CD4-positive, alpha-beta T cell treated with Interleukin-4 for 1 hour (primary cell): Measurements from ENCODE around the gene OTOGL.
A peak's percentile ranks its signal among the peaks of the same experiment; 100 is the strongest.
"Not testable (repeated sequence)": the region's sequence is repeated elsewhere in the genome, so short reads cannot be mapped to it uniquely, and the experiment has no call there.

Source experiments
- DNase-seq, 2 donors: peaks; one replicate each; pipeline ENCODE4 v3.0.0-alpha.2; 2020 to 2022

OTOGL gene

DNA sequence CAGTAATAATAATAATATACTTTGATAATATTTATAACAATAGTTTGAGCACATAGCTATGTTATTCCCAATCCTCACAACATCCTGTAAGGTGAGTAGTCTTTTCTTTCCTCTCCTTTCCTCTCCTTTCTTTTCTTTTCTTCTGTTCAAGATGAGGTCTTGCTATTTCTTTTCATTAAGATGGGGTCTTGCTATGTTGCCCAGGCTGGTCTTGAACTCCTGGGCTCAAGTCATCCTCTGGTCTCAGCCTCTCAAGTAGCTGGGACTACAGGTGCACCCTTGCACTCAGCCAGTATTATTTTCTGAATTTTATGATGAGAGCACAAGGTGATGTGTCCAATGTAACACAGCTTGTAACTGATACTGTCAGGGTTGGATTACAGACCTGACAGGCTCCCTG is 134.6 kb downstream of the OTOGL start:
- no peak for DNase-seq

DNA sequence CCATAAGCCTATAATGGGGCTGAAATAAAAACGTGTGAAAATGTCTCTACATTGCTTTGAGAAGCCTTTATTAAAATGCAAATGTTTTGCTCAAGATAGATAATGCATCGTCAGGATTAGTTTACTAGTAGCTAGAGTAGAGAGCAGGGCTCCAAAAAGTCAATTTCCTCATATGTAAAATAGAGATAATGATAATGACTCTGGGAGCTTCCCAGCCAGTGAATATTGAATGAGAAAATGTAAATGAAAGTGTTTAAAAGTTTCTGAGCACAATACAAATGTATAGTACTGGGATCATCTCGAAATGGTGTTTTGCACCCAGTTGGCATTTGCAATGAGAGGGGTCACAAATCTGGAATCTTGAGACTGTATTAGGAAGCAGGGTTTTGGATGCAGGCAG is 135.3 kb downstream of the OTOGL start:
- DNase-seq, result no peak

DNA sequence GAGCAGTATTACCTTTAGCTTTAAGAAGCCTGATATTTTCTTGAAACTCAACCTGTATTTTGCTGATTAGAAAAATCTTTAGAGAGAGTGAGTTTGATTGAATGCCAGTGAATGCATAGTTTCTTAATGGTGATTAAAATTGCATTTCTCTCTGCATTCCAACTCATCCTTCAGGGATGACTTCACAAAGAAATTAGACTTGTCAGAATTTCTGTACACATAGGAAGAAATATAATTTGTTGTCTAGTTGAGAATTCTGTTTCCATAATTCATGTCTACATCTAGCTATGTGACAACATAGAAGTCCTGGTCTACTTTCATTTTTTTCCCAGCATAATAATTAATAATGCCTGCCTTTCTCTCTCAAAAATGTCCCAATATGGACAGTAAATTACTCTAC is 136.6 kb downstream of the OTOGL start:
- no peak for DNase-seq

DNA sequence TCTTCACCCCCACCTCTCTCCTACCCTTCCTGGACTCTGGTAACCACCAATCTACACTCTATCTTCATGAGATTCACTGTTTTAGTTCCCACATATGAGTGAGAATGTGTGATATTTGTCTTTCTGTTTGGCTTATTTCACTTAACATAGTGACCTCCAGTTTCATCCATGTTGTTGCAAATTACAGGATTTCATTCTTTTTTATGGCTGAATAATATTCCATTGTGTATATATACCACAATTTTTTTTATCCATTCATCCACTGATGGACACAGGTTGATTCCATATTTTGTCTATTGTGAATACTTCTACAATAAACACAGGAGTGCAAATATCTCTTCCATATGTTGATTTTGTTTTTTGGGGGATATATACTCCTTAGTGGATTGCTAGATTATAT is 140.5 kb downstream of the OTOGL start:
- DNase-seq, result no peak

DNA sequence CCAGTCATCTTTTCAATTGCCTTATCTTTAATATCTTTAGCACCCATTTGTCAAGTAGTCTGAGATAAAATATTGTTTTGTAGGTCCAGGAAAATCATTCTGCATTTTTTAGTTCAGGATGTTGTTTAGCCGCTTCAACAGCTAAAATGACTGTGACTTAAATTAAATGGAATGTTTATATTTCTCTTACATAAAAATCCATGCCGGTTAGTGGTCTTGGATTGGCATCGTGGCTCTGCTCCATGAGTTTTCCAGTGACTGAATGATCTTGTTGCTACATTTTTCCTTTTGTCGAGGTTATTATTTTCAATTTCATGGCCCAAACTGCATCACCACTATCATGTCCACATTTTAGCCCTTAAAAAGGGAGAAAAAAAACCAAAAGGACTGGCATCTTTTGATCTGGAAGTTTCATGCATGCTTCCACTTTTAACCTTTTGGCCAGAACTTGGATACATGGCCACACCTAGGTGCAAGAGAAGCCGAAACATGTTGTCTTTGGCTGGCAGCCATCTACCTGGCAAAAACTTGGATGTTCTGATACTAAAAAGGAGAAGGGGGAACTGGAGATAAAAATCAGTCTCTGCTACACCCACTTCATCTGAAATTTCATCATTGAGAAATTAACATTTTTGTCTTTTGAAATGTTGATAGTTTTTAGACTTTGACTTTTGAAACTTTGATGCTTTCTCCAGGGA is 142.4 kb downstream of the OTOGL start:
- DNase-seq, result no peak

DNA sequence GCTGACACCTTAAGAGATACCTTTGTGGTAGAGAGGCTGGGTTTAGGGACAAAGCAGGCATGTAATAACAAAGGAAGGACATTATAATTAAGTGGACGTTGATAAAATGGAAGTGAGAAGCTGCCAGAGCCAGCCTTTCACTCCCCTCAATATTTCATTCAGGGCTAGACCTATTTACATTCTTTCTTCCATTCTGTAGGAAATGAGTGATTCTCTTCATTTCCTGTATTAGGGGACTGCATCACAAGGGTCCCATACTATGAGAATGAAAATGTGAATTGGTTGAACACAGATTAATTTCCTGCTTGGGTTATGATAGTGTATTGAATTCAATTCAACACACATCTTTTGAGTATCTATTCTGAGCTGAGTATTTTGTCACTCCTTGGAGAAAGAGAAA is 143.0 kb downstream of the OTOGL start:
- no peak for DNase-seq

DNA sequence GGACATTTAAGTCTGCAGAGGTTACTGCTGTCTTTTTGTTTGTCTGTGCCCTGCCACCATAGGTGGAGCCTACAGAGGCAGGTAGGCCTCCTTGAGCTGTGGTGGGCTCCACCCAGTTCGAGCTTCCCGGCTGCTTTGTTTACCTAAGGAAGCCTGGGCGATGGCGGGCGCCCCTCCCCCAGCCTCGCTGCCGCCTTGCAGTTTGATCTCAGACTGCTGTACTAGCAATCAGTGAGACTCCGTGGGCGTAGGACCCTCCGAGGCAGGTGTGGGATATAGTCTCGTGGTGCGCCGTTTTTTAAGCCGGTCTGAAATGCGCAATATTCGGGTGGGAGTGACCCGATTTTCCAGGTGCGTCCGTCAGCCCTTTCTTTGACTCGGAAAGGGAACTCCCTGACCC is 150.2 kb downstream of the OTOGL start:
- DNase-seq, result not testable (repeated sequence)

DNA sequence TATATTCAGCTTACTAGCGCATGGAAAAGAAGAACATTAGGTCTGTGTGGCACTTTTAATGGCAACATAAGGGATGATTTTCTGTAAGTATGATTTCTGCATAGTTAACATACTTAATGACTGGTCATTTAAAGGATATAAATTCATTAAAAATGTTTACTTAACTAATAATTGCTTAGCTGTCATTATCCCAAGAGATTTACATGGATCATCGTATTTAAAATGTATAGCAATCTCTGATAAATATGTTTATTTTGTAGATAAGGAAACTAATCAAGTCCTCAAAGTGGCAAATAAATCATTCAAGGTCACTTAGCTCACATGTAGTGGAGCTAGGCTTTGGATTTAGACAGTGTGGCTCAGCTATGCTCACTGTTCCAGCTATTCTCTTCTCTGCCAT is 158.6 kb downstream of the OTOGL start:
- no peak for DNase-seq

DNA sequence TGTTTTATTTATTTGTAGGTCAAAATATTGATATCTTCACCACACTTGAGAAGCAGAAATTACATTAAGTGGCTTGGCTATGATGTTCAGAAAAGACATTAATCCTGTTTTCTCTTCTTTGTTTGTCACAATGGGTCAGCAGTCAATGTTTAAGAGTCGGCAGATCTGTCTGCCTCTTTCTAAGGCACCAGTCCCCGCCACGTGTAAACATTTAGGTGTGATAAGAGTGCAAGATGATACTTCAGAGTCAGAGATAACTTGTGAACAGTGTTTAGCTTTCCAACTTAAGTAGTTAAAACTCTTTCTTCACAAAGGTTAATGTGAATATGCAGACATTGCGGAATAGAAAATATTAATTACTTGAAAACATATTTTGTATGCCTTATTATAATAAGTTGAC is 160.9 kb downstream of the OTOGL start:
- DNase-seq, result no peak

DNA sequence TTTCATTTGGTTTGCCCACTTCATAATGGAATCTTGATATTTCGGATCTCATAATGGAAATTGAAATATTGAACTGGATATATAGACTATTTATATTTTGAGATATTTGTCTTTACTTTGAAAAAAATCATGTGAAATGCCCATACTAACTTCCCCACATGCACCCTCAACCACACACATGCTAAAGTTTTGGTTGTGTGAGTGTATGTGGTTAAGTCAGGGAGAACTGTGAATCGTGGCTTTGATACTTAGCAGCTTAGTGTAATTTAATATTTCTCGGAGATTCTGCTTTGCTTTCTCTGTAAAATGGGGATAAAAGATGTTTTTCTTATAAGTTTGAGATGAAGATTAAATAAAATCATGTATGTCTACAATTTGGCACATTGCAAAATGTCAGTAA is 162.1 kb downstream of the OTOGL start:
- DNase-seq, result no peak

DNA sequence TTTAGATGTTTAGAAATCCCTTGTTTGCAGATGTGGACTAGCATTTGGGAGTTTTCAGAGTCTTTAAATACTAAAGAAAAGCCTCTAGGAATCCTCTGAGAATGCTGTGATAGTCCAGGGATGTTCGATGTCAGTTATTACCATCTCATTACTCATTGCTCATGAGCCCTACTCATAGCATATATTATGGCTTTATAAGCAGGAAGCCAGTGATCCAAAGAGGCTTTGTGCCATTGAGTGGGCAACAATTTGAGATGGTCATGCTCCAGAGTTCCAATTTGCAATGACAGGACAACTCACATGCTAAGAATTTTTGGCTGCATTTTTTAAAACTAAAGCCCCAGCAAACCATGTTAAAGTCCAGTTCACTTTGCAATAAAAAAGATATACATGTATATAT is 163.0 kb downstream of the OTOGL start:
- no peak for DNase-seq

DNA sequence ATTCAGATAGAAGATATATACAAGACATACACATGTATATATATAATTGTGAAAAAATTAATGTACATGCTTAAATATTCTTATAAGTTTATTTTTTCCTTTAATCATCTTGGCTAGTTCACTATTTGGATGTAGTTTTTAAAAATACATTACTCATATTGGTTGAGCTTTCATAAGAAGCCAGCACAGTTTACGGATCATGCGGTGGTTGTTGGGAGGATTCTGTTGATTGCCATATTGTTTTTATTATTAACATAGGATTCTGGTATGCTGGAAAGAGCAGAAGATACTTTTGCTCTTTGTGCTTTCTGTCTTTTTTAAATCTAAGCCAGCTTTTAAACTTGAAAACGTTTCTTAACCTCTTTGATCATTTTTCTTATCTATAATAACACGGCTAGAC is 163.4 kb downstream of the OTOGL start:
- no peak for DNase-seq

DNA sequence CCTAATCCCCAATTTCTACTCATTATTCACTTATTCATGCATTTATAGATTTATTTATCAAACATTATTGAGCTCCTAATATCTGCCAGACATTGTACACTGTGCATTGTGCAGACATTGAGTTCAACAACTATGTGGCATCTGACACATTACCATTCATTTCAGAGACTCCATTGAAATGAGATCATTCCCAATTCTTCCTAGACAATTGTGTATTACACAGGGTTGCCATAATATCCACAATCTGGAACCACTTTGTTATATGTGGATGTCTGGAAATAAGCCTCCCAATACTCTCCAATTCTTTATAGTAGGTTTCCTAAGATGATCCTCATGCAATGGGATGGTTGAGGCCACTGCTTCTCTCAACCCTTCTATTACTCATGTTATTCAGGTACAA is 165.0 kb downstream of the OTOGL start:
- no peak for DNase-seq

DNA sequence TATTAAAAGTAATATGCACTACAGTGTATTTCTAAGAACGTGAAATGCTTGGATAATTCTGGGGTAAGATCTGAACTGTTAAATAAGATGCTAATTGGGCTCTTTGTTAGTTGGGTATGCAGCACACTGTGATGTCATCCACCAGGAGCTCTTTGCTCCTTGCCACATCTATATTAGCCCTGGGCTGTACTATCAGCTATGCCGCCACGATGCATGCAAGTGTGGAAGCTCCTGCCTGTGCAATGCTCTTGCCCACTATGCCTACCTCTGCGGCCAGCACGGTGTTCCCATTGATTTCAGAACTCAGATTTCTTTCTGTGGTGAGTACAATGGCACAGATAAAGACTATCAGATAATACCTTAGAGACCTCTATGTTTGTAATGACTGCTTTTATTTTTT is 165.6 kb downstream of the OTOGL start:
- no peak for DNase-seq

DNA sequence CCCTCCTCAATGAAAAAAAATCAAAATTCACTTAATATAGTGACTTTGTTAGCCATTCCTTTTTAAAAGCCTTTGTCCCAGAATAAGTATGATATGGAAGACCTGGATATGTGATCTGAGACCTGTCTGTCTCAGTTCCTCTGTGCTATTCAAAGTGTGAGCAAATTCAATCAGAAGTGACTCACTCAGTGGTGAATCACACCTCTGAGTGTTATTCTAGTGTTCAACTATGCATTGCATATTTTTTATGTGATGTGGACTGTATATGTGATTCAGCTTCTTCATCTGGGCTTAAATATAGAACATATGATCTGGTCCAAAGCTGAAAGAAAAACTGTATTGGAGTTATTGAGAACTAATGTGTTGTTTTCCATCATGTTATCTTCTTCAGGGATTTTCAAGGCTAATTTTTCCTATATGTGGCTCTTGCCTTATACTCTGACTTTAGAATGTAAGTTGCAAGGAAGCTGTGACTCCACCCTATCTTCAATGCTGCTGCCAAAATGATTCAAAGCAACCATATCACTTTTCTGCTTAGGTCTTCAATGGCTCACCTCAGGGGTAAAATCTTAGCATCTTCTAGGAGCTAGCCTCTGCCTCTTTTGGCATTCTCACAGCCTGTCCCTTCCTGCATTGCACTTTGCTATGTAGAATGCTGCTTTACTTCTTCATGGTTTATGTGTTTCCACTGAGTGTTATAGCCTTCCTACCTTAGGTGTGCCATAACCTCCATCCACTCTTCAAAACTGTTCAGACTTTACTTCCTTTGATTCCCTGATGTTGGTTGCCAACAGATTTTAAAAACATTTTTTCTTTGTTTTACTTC is 169.8 kb downstream of the OTOGL start:
- DNase-seq, result no peak

DNA sequence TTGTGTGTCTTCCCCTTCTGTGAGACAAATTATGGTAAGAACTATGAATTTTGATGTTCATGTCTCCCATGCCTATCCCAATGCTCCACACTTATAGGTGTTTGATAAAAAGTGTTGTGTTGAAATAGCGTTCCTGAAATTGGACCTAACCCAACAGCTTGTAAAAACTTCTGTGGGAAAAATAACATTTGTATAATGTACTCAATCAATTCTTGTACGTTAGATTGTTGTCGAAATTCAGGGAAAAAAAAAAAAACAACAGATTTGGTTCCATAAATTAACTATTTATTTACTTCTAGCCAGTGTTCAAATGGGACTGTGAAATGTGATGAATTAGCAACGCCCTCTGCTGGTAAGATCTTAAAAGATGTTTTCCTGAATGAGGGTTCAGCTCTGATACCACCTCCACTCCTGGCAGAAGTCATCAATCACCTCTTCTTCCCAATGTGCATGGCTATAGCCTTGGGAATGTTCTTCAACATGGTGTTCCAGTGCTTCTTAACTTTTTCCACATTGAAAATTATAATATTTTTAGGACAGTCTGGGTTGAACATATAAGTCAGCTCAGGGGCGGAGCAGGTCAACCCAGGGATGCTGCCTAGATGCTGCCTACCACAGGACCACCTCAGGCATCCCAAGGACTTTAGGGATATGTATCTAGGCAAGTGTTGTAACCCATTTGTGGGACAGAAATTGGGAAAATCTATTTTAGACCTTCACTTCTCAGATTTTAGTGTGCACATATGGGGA is 170.6 kb downstream of the OTOGL start:
- DNase-seq, result peak in 1 of 2 donors; percentile 26

DNA sequence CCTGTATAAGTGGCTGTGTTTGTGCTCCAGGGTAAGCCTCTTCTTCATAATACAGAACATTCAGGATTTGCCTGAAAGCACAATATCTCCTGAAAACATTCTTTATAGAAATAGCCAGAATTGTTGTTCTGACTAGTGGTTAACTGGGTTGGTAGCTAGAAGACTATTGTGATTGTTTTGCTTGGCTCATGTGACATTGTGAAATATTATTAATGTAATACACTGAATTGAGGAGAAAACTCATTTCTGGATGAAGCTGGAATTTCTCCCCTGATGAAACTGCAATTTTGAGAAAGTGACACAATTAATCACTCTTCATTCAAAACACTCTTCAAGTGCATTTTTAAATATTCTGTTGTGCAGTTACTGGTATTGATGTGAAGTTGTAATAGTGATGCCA is 172.4 kb downstream of the OTOGL start:
- DNase-seq, result no peak

DNA sequence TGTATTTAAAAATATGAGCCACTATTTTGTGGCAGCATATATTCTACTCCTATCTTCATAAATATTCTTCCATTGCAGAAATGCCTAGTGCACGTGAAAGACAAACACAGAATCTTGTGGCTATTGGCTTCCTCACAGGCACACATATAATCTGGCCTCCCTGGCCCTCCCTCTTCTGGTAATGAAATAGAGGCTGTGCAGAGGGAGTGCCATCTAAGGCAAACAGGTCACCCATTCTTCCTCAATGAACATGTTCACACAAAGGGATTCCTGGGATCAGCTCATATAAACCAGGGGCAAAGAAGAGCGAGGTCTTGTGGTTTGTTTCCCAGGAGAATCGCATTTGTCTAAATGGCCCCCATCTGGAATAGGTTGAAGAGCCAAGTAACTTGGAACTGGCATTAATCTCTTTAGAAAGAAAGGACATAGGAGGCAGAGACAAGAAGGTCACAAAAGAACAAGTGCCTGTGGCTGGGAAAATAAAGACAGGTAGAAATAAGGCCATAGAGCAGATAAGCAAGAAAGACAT is 173.1 kb downstream of the OTOGL start:
- DNase-seq, result no peak

DNA sequence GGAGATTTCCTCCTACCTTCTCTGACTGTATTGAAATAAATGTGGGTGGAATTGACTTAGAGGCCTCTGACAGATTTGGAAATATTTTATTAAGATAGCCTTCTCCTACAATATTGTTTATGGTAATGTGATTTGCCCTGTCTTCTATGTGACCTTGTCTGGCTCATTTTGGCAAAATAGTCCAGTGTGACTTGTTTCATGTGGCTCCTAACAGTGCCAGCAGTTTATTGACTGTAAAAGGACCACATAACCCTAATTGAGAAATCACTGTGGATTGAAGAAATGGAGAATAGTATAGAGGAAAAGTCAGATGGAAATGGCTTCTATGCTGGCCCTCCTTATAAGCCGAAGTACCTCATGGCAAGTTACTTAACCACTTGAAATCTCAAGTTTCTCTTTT is 173.8 kb downstream of the OTOGL start:
- no peak for DNase-seq

DNA sequence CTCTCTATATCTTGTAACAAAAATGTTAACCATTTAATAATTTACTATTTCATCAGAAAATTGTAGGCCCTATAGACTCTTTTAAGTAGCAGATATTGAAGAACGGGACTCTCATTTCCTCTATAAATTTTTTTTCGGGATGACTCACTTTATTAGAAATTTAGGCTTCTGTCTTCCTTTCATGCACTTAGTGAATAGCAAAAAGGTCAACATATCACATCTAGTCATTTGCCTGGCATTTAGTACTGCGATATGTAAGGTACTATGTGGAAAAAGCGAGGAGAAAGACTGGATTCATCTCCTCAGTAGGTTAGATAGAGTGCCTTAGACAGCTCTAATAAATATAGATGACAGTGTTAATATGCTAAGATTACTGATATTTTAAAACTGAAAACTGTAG is 178.4 kb downstream of the OTOGL start:
- DNase-seq, result no peak

DNA sequence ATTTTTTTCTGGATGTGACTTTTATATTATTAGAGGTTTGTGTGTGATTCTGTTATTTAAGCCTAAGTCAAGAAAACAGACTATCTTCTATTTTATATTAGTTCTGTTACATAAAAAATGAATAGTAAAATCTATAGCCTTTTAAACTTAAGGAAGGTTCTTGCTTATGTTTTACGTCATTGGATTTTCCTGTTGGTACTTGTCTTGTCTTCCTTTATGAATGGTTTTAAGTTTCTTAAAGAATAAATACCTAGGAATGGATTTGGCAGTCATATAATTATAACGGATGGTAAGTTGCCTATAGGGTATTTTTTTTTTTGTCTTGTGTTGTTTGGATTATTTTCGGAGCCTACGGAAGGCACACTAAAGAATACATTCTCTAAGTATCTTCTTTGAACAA is 182.9 kb downstream of the OTOGL start:
- DNase-seq, result no peak

DNA sequence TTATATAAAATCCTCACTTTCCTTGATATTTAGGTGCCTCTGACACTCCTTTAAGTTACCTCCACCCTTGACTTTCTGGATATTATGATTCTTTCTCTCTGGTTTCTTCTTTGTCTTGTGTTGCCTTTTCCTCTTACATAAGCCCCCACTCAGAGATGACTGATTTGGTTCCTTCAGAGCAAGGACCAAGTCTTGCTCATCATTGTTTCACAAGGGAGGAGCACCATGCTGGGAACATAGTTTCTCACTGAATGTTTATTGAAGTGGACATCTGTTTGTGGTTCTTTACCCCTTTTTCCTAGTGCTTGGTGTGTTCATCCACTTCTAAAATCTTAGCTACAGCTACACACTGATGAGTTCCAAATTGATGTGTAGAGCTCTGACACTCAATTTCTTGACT is 183.4 kb downstream of the OTOGL start:
- no peak for DNase-seq

DNA sequence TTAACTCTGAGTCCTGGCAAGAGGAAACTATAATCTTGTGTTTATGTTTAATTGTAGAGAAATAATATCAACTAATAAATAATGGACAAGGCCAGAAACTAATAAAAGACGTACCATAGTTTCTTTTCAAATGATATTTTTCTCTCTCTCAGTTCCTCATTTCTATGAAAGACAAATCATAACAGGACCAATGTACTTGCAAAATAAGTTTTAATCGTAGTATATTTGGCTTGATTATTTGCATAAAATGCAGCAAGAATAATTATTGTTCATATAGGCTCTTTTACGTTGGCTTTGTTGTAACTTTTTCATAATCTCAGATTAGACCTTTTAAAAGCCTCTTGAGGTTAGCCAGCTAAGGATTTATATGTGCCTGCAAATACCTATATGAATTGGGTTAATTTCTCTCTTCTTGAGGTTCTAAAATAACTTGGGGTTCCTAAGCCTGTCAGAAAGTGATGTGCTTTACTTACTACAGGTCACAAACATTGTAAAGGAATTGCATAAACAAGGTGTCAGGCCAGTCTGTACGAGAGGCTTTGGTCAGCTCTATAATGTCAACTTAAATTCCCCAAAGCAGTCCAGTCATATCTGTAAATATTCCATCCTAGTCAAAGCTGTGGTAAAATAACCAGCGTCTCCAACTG is 191.9 kb downstream of the OTOGL start:
- DNase-seq, result no peak
